GM18519 (cell line): ENCODE results near the gene TRMT10C.
"Not testable (repeated sequence)": the region's sequence is repeated elsewhere in the genome, so short reads cannot be mapped to it uniquely, and the experiment has no call there.

ENCODE experiments used
- ATAC-seq: cut with Tn5 transposase; IDR thresholded peaks from one replicate; pipeline ENCODE4 v1.9.1; 2021; ENCODE audit warnings: mild to moderate bottlenecking, moderate library complexity; ENCODE audit not compliant: unreplicated experiment, low FRiP score

TRMT10C gene

GRCh38 chr3:101561630-101562328 lies at the start of gene TRMT10C:
Gene TRMT10C (plus strand): TSS chr3:101561868. CDS start chr3:101564782, 2,914 bp downstream.
- ATAC-seq = peak; percentile 99

- ATAC-seq = no peak
Measured at GRCh38 chr3:101512396-101512645, 49.3 kb upstream of the TRMT10C start.

DNA sequence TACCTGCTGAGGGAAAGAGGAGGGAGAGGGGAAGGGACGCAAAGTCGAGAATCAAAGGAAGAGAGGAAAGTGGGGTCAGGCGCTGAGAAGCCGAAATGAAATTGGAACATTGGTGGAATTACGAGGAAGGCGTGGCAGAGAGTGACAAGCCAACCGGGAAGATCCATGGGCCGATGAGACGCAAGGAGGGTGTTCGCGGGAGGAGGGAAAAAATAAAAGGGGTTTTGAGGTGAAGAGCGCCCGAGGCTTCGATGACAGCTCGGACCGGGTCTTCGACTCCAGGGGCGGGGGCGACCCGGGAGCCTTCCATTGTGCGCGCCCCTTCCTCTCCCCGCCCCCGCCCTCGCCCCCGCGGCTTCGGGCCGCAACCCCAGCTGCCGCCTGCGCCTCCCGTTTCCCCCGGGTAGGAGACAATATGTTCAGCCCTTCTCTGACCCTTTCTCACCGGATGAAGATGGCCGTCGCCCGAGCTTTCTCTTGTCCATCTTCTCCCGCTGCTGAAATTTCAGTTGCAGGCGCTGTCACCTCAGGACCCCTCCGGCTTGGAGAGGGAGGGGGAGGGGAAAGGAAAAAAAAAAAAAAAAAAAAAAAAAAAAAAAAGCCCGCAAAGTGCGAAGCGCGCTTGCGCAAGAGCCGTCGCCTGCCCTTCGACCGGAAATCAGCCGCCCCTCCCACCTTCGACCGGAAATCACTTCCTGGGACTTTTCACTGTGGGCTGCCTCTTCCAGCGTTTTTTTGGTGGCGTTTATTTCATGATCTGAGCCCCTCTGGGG lies 48.8 kb upstream of the TRMT10C start, which contains the start of gene SENP7:
Gene SENP7 (minus strand): TSS at position 567 of the 773 bp plus-strand sequence. CDS start 82 bp downstream, at position 485.
- ATAC-seq = no peak

DNA sequence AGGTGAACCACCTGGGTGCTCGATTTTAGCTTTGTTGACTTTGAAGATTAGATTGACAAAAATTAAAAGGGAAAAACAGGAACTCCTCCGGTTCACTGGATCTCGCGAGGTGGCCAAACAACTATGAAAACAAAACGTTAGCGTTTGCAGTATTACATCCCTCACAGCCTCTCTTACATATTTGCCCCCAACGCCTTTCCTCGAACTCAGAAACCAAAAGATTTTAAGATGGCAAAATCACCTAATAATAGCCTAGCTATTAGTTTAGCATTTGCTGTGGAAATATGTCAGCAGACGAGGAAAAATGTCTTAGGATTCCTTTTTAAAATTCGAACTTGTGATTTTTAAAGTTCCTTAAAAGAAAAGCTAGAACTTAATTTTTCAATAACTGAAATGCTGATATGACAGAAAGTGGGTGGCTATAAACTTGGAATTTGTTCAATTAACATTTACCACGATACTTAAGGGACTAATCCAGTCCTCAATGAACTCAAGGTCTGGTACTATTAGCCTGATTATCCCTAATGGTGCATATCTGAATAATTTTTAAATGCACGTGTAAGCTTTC lies 48.2 kb upstream of the TRMT10C start:
- ATAC-seq = no peak

DNA sequence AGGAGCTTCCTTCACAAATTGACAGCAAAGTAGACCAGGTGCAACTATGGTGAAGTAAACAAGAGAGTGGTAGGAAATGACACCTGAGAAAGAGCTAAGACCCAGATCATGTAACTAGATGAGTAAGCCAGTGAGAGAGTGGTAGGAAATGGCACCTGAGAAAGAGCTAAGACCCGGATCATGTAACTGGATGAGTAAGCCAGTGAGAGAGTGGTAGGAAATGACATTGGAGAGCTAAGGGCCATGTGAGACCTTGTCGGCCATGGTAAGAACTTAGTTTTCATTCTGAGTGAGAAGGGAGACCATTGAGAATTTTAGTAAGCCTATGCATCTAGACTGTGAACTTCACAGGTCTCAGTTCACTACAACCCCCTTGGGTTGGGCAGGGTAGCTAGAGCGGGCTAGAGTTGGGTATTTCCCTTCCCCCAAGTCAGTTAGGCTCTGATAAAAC lies 43.2 kb upstream of the TRMT10C start:
- peak; percentile 99 for ATAC-seq

DNA sequence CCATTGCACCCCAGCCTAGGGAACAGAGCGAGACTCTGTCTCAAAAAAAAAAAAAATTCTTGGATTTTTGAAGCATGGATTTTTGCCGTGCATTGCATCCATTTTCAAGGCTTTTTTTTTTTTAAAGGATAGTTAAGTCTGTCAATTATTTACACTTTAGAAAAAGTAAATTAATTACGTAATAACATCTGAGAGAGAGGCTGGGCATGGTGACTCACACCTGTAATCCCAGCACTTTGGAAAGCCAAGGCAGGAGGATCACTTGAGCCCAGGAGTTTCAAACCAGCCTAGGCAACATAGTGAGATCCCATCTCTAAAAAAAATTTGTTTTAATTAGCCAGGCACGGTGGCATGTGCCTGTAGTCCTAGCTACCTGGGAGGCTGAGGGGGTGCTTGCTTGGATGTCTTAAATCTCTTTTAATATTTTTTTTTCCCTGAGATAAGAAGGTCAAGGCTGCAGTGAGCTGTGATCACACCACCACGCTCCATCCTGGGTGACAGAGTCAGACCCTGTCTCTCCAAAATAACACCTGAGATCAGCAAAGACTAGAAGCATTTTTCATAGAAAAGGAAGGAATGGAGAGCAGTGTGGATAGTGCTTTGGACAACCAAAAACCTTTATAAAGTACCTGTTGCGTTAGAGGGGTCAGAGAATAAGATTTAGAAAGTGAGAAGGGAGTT lies 41.8 kb upstream of the TRMT10C start:
- no peak for ATAC-seq

DNA sequence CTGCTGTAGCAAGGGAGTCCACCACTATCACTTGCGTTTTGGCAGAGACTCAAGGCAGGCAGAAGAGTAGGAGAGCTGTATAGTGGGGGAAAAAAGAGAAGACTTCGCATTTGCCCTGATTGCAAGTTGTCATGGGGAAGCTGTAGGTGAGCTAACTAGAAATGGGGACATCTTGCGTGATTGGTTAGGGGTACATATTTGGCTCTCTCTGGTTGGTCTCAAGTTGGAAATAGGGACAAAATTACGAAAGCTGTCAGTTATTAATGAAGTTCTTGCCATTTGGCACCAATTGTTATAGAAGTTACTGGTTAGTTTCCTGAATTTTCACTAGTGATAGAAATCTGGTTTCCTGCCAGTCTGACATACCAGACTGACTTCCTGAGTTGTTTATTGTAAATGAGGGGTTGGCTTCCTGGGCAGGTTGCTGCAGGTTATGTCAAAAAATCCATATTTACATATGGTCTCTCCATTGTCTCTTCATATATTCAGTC lies 40.4 kb upstream of the TRMT10C start:
- ATAC-seq = no peak

DNA sequence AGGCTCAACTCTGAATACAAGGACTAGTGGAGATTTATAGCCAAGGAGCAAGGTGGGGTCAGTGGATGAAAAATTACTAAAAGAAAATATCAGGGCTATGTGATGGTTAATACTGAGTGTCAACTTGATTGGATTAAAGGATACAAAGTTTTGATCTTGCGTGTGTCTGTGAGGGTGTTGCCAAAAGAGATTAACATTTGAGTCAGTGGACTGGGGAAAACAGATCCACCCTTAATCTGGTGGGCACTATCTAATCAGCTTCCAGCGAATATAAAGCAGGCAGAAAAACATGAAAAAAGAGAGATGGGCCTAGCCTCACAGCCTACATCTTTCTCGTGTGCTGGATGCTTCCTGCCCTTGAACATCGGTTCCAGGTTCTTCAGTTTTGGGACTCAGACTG lies 34.2 kb upstream of the TRMT10C start:
- no peak for ATAC-seq

- ATAC-seq = no peak
Measured at GRCh38 chr3:101527906-101528305, 33.8 kb upstream of the TRMT10C start.

DNA sequence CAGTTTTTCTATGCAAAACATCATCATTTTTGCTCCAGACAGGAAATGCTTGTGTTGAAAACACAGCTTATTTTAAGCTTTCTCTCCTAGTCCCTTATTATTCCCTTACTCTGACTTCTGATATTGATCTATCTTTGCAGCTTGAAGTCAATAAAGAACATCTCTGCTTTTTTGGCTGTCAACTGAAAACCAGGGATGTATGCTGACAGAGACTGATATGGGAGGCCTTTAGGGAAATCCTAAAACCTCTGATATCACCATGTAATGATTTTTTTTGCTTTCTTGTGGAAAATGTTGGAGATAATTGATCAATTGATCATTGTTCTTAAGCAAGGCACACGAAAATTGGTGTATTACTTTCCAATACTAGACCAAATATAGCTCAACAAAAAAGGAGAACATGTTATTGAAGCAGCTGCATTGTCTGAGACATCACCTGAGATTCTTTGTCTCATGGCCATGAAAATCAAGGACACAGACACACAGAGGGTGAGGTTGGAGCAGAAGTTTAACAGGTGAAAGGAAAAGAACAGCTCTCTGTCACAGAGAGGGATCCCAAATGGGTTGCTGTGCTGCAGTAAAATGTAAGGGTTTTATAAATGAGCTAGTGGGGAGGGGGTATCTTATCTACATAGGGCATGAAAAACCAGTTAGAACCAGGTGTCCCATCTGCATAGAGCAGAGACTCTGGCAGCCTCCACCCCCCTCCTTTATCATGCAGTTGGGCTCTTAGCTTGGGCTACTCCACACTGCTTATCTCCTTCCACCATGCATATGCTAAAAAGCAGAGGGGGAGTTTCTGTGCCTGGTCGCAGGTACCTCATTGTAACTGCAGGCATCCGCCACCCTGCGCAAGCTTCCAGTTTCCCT lies 31.6 kb upstream of the TRMT10C start:
- ATAC-seq = no peak

GRCh38 chr3:101530686-101531047 lies 31.0 kb upstream of the TRMT10C start:
- no peak for ATAC-seq

GRCh38 chr3:101531473-101532086 lies 30.1 kb upstream of the TRMT10C start:
- ATAC-seq = no peak

GRCh38 chr3:101532783-101533602 lies 28.7 kb upstream of the TRMT10C start:
- no peak for ATAC-seq

- no peak for ATAC-seq
Measured at GRCh38 chr3:101533603-101533968, 28.1 kb upstream of the TRMT10C start.

DNA sequence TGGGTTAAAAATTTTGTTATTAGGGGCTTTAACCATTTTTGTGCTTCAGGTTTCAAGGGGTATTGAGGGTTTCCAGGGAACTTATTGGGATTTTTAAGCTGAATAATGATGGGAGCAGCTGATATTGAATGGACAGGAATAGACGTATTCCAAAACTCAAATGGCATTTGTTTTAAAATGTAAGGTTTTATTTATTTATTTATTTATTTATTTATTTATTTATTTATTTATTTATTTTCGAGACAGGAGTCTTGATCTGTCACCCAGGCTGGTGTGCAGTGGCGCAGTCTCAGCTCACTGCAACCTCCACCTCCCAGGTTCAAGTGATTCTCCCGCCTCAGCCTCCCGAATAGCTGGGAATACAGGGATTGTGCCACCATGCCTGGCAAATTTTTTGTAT lies 26.4 kb upstream of the TRMT10C start:
- ATAC-seq = no peak

- ATAC-seq = no peak
Measured at GRCh38 chr3:101536266-101536665, 25.4 kb upstream of the TRMT10C start.

DNA sequence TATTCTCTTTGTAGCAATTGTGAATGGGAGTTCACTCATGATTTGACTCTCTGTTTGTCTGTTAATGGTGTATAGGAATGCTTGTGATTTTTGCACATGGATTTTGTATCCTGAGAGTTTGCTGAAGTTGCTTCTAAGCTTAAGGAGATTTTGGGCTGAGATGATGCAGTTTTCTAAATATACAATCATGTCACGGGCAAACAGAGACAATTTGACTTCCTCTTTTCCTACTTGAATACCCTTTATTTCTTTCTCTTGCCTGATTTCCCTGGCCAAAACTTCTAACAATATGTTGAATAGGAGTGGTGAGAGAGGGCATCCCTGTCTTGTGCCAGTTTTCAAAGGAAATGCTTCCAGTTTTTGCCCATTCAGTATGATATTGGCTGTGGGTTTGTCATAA lies 24.7 kb upstream of the TRMT10C start:
- not testable (repeated sequence) for ATAC-seq

DNA sequence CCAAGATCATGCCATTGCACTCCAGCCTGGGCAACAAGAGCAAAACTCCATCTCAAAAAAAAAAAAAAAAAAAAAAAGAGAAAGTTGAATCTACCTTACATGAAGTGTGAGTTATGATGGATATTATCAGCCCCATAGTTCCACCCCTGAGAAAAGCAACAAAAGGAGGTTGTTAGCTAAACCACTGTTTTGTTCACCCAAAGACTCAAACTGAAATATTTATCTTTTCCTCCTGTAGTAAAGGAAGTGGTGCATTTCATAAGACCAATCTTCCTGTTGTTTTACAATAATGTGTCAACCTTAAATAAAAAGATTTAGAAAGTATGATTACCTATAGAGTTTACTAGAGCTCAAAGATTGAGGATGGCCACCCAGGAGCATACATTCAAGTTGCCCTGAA lies 18.7 kb upstream of the TRMT10C start:
- no peak for ATAC-seq
